Kidney (tissue), 14 donors: Measurements from ENCODE around the gene VPS9D1. TPM values are rescaled to one million over a fixed set of nuclear protein-coding genes. Genes with fewer than 3 reads are reported as not detected.
A peak's percentile ranks its signal among the peaks of the same experiment; 100 is the strongest.

Experiments used
- DNase-seq, 5 donors: peaks; one replicate each; pipeline ENCODE4 v3.0.0-alpha.2; 2013 to 2020
- FAIRE-seq: peaks from 2 replicates; lab custom pipeline; 2012; peaks lifted over from hg19 to GRCh38; lab: Jason Lieb, UNC
- H3K27ac ChIP-seq, 2 donors: one replicate each; pipeline ENCODE4 v1.7.0; 2013; ENCODE audit warnings: low read depth in 2 of 2, low read length in 2 of 2, inconsistent platforms in 1 of 2
- H3K27me3 ChIP-seq: one replicate; pipeline ENCODE4 v1.7.1; 2013; ENCODE audit warnings: low read length, inconsistent platforms; ENCODE audit not compliant: control insufficient read depth, insufficient read depth
- H3K36me3 ChIP-seq, 3 donors: one replicate each; pipeline versions ENCODE4 v1.7.0 to v1.7.1; 2013; ENCODE audit warnings: low read length in 3 of 3, control low read depth in 1 of 3, inconsistent platforms in 1 of 3; ENCODE audit not compliant: insufficient read depth in 3 of 3, control insufficient read depth in 2 of 3
- H3K4me1 ChIP-seq, 3 donors: one replicate each; pipeline versions ENCODE4 v1.7.0 to v1.7.1; 2013; ENCODE audit warnings: low read length in 3 of 3, inconsistent platforms in 1 of 3, low read depth in 1 of 3; ENCODE audit not compliant: control insufficient read depth in 2 of 3, insufficient read depth in 2 of 3
- H3K4me3 ChIP-seq, 3 donors: one replicate each; pipeline versions ENCODE4 v1.7.0 to v1.8.1; 2013; ENCODE audit warnings: low read length in 3 of 3, control low read depth in 1 of 3, inconsistent platforms in 1 of 3
- H3K9ac ChIP-seq, 3 donors: one replicate each; pipeline versions ENCODE4 v1.7.0 to v1.7.1; 2013; ENCODE audit warnings: low read length in 3 of 3, control low read depth in 1 of 3, inconsistent platforms in 1 of 3
- H3K9me3 ChIP-seq, 3 donors: one replicate each; pipeline versions ENCODE4 v1.7.0 to v1.7.1; 2013; ENCODE audit warnings: low read length in 3 of 3, control low read depth in 1 of 3, inconsistent platforms in 1 of 3; ENCODE audit not compliant: control insufficient read depth in 2 of 3, insufficient read depth in 1 of 3
- intact Hi-C: fragments of 100-400 bp; cut with DNase I; formaldehyde crosslinking; loops from one replicate; pipeline ENCODE4 v1.11.1; 2022
- polyA plus RNA-seq: library from polyadenylated mRNA; stranded (reverse); fragments of 350-450 nt; fragmentation: Illumina TruSeq; extraction: RNeasy Lipid Tissue Mini Kit (QIAGEN cat#74804); gene quantifications from one replicate; pipeline ENCODE4 v1.2.3, GENCODE V29; 2014; ENCODE audit warnings: low read depth, low replicate concordance; ENCODE audit not compliant: insufficient read depth
- total RNA-seq: library from RNA; stranded (reverse); fragmentation: NEBNext Ultra II Directional; extraction: Animal tissue kit (Norgen Biotek cat#: 25700); gene quantifications from one replicate; pipeline ENCODE4 v1.2.1, GENCODE V29; 2021
- TF ChIP-seq, protein P1 (sequence below): IDR thresholded peaks from 3 replicates; pipeline ENCODE4 v1.5.1; 2012; ENCODE audit warnings: mild to moderate bottlenecking, moderate library complexity, borderline replicate concordance; ENCODE audit not compliant: insufficient read depth; ENCODE audit errors: extremely low read depth
- donor health status: control.
- donor health status: control.
- donor health status: control.
- donor health status: control.
- donor health status: control.
- donor health status: DM: yes; HTN: yes; CAD: no.
- donor health status: Normal renal cell carcinoma (clear cell type).

VPS9D1 gene
- total and polyA plus RNA-seq, 2 donors from 2014 or later = 18.3 to 24.4 TPM

DNA sequence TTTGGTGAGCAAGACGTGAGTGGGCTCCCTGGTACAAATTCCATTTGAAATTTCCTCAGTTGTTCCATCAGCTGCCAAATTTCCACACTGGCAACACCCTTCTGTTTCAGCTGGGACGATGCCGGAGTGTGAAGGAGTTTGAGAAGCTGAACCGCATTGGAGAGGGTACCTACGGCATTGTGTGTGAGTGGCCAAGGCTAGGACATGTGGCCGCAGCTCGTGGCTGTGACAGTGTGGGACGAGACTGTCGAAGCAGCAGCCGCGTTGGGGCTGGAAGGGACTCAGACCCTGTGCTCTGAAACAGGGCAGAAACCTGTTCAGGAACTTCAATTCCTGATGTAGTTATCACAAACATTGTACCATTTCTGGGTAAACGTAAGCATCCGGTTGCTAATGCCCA, 31.6 kb downstream of the VPS9D1 start:
- DNase-seq = no peak
- H3K9me3 ChIP-seq = no peaks in the 10 kb centered on the region
- no peak overlapping the region for H3K9ac ChIP-seq
- intact Hi-C loops = no loop called here
- TF ChIP-seq, protein P1, sequence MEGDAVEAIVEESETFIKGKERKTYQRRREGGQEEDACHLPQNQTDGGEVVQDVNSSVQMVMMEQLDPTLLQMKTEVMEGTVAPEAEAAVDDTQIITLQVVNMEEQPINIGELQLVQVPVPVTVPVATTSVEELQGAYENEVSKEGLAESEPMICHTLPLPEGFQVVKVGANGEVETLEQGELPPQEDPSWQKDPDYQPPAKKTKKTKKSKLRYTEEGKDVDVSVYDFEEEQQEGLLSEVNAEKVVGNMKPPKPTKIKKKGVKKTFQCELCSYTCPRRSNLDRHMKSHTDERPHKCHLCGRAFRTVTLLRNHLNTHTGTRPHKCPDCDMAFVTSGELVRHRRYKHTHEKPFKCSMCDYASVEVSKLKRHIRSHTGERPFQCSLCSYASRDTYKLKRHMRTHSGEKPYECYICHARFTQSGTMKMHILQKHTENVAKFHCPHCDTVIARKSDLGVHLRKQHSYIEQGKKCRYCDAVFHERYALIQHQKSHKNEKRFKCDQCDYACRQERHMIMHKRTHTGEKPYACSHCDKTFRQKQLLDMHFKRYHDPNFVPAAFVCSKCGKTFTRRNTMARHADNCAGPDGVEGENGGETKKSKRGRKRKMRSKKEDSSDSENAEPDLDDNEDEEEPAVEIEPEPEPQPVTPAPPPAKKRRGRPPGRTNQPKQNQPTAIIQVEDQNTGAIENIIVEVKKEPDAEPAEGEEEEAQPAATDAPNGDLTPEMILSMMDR = no peak
- H3K36me3 ChIP-seq = peaks cover 3 to 37% (median 23%) of the 10 kb centered on the region in 3 donors
- no peak overlapping the region for H3K4me3 ChIP-seq
- no peak for FAIRE-seq
- no peak overlapping the region for H3K27ac ChIP-seq
- H3K27me3 ChIP-seq = no peaks in the 10 kb centered on the region
- peaks cover 0 to 12% (median 5%) of the 10 kb centered on the region in 3 donors for H3K4me1 ChIP-seq

DNA sequence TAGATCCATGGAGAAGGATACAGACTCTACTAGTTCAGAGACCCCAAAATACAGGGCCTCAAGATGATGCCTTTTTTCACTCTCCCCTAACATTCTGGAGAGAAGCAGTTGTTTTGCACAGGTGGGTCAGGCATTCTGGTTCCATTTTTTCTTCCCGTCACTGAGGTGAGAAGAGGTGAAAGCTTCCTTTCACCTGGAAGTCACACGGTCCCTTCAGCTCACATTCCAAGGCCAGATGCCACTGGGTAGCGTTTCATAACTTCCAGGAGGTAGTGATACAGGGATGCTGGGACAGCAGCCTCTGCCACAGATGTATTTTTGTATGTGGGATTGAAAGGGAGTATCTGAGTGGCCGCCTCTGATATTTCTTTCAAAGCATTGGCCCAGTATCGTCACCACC, 32.3 kb downstream of the VPS9D1 start:
- no peak overlapping the region for H3K9ac ChIP-seq
- peaks cover 3 to 30% (median 19%) of the 10 kb centered on the region in 3 donors for H3K36me3 ChIP-seq
- no peak overlapping the region for H3K4me3 ChIP-seq
- FAIRE-seq = no peak
- H3K27me3 ChIP-seq = no peaks in the 10 kb centered on the region
- H3K27ac ChIP-seq = no peak overlapping the region
- H3K4me1 ChIP-seq = peaks cover 0 to 12% (median 5%) of the 10 kb centered on the region in 3 donors
- intact Hi-C loops = no loop called here
- H3K9me3 ChIP-seq = no peaks in the 10 kb centered on the region
- TF ChIP-seq, protein P1 = no peak
- no peak for DNase-seq

DNA sequence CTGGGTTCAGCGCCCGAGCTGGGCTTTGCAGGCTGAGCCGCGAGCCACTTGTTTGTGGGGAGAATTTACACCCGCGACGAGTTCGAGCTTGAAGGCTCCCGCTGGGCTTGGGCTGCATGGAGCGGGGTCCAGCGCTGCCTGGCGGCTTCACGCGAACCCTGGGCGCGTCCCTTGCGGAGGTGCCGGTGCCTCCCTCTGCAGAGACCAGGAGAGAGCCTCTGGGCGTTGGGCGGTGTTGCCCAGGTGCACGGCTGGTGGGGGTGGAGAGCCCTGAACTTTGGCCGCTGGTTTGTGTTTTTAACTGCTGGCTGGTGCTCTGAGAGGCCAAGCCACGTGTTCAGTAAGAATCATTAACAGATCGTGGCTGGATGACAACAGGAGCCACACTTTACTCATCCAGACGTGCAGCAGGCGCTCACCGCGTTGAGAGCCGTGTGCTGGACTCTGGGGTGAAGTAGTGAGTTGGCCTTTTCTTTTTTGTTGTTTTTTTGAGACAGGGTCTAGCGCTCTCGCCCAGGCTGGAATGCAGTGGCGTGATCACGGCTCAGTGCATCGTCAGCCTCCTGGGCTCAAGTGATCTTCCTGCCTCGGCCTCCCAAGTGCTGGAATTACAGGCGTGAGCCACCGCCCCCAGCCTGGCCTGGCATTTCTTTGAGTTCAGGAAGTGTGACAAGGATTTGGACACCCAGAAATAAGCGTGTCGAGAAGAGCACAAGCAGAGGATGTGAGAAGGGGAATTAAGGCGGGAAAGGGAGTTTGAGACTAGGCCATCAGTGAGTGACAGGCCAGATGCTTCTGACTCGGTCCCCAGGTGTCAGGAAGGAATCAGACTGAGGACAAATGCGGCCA, 33.4 kb downstream of the VPS9D1 start:
- Histone ChIP-seq H3K9ac (peak overlapping the region; percentile 25 to 61 (median 39)), H3K4me3 (peak overlapping the region; percentile 54 to 85 (median 61)), H3K27me3 (no peaks in the 10 kb centered on the region), H3K27ac (peak overlapping the region; percentile 81 to 95), H3K36me3 (peaks cover 3 to 24% (median 18%) of the 10 kb centered on the region in 3 donors), H3K4me1 (peaks cover 0 to 12% (median 5%) of the 10 kb centered on the region in 3 donors), H3K9me3 (no peaks in the 10 kb centered on the region)
- DNase-seq = peak; percentile 74 to 87 (median 83)
- intact Hi-C loops = no loop called here
- TF ChIP-seq, protein P1 = no peak
- no peak for FAIRE-seq
